HEK293 (cell line): Measurements from ENCODE around the gene BCAS3.

Experiments used
- EGR2 ChIP-seq: fragments of 450-650 bp; formaldehyde crosslinking; IDR thresholded peaks from 2 replicates; pipeline ENCODE4 v1.5.1; 2016; ENCODE audit warnings: low read depth, missing biosample characterization, missing genetic modification characterization
- GLI2 ChIP-seq: fragments of 450-650 bp; formaldehyde crosslinking; IDR thresholded peaks from 2 replicates; pipeline ENCODE4; 2017; ENCODE audit warnings: missing biosample characterization, missing genetic modification characterization, low read depth, borderline replicate concordance
- KLF7 ChIP-seq: fragments of 450-650 bp; formaldehyde crosslinking; IDR thresholded peaks from 2 replicates; pipeline ENCODE4 v1.5.1; 2016; ENCODE audit warnings: missing biosample characterization, missing genetic modification characterization, borderline replicate concordance
- MYNN ChIP-seq: fragments of 450-650 bp; formaldehyde crosslinking; IDR thresholded peaks from 2 replicates; pipeline ENCODE4 v1.5.1; 2016; ENCODE audit warnings: missing biosample characterization, missing genetic modification characterization, borderline replicate concordance
- OSR2 ChIP-seq: fragments of 450-650 bp; formaldehyde crosslinking; IDR thresholded peaks from 2 replicates; pipeline ENCODE4 v1.5.1; 2016; ENCODE audit warnings: missing biosample characterization, missing genetic modification characterization
- SCRT2 ChIP-seq: fragments of 450-650 bp; formaldehyde crosslinking; IDR thresholded peaks from 2 replicates; pipeline ENCODE4 v1.5.1; 2016; ENCODE audit warnings: missing biosample characterization, missing genetic modification characterization
- SP7 ChIP-seq: fragments of 450-650 bp; formaldehyde crosslinking; IDR thresholded peaks from 2 replicates; pipeline ENCODE4 v1.5.1; 2016; ENCODE audit warnings: missing biosample characterization, missing genetic modification characterization
- TCF7L2 ChIP-seq: IDR thresholded peaks from 2 replicates; pipeline ENCODE4 v1.6.1; 2011; ENCODE audit warnings: low read depth, mild to moderate bottlenecking, inconsistent platforms, low read length, moderate library complexity, borderline replicate concordance
- YY2 ChIP-seq: fragments of 450-650 bp; formaldehyde crosslinking; IDR thresholded peaks from 2 replicates; pipeline ENCODE4 v1.5.1; 2016; ENCODE audit warnings: missing biosample characterization, missing genetic modification characterization
- ZBTB20 ChIP-seq: fragments of 450-650 bp; formaldehyde crosslinking; IDR thresholded peaks from 2 replicates; pipeline ENCODE4 v1.5.1; 2016; ENCODE audit warnings: missing biosample characterization, missing genetic modification characterization
- ZBTB8A ChIP-seq: fragments of 450-650 bp; formaldehyde crosslinking; IDR thresholded peaks from 2 replicates; pipeline ENCODE4 v1.5.1; 2016; ENCODE audit warnings: missing biosample characterization, missing genetic modification characterization
- ZIC2 ChIP-seq: fragments of 450-650 bp; formaldehyde crosslinking; IDR thresholded peaks from 2 replicates; pipeline ENCODE4 v1.5.1; 2016; ENCODE audit warnings: missing biosample characterization, missing genetic modification characterization
- ZNF214 ChIP-seq: fragments of 450-650 bp; formaldehyde crosslinking; IDR thresholded peaks from 2 replicates; pipeline ENCODE4 v1.5.1; 2017; ENCODE audit warnings: missing biosample characterization, mild to moderate bottlenecking, missing genetic modification characterization, borderline replicate concordance
- ZNF391 ChIP-seq: fragments of 450-650 bp; formaldehyde crosslinking; IDR thresholded peaks from 2 replicates; pipeline ENCODE4 v1.5.1; 2016; ENCODE audit warnings: low read depth, missing biosample characterization, missing genetic modification characterization, borderline replicate concordance
- ZNF610 ChIP-seq: fragments of 450-650 bp; formaldehyde crosslinking; IDR thresholded peaks from 2 replicates; pipeline ENCODE4 v1.5.1; 2016; ENCODE audit warnings: missing biosample characterization, missing genetic modification characterization, borderline replicate concordance
- ZNF629 ChIP-seq: fragments of 450-650 bp; formaldehyde crosslinking; IDR thresholded peaks from 2 replicates; pipeline ENCODE4 v1.5.1; 2017; ENCODE audit warnings: missing biosample characterization, missing genetic modification characterization
- ZNF654 ChIP-seq: fragments of 450-650 bp; formaldehyde crosslinking; IDR thresholded peaks from 2 replicates; pipeline ENCODE4 v1.5.1; 2016; ENCODE audit warnings: low read depth, missing biosample characterization, missing genetic modification characterization
- ZNF660 ChIP-seq: fragments of 450-650 bp; IDR thresholded peaks from 2 replicates; pipeline ENCODE4 v1.5.1; 2018; ENCODE audit warnings: missing biosample characterization, mild to moderate bottlenecking, missing genetic modification characterization
- ZNF843 ChIP-seq: fragments of 450-650 bp; formaldehyde crosslinking; IDR thresholded peaks from 2 replicates; pipeline ENCODE4 v1.5.1; 2016; ENCODE audit warnings: missing biosample characterization, missing genetic modification characterization
- TF ChIP-seq, protein P1 (sequence below): fragments of 450-650 bp; formaldehyde crosslinking; IDR thresholded peaks from 2 replicates; pipeline ENCODE4 v1.5.1; 2016; ENCODE audit warnings: missing biosample characterization, missing genetic modification characterization
- TF ChIP-seq, protein P2 (sequence below): fragments of 450-650 bp; formaldehyde crosslinking; IDR thresholded peaks from 2 replicates; pipeline ENCODE4 v1.5.1; 2016; ENCODE audit warnings: missing biosample characterization, missing genetic modification characterization, borderline replicate concordance
- TF ChIP-seq, protein P3 (sequence below): fragments of 450-650 bp; formaldehyde crosslinking; IDR thresholded peaks from 2 replicates; pipeline ENCODE4 v1.5.1; 2016; ENCODE audit warnings: missing biosample characterization, missing genetic modification characterization
- TF ChIP-seq, protein P4 (sequence below): fragments of 450-650 bp; formaldehyde crosslinking; optimal IDR thresholded peaks from 2 replicates; pipeline ENCODE3; 2016; ENCODE audit warnings: missing biosample characterization, mild to moderate bottlenecking, missing genetic modification characterization
- TF ChIP-seq, protein P5 (sequence below): fragments of 450-650 bp; formaldehyde crosslinking; IDR thresholded peaks from 2 replicates; pipeline ENCODE4 v1.5.1; 2016; ENCODE audit warnings: missing biosample characterization, missing genetic modification characterization

Gene BCAS3

DNA sequence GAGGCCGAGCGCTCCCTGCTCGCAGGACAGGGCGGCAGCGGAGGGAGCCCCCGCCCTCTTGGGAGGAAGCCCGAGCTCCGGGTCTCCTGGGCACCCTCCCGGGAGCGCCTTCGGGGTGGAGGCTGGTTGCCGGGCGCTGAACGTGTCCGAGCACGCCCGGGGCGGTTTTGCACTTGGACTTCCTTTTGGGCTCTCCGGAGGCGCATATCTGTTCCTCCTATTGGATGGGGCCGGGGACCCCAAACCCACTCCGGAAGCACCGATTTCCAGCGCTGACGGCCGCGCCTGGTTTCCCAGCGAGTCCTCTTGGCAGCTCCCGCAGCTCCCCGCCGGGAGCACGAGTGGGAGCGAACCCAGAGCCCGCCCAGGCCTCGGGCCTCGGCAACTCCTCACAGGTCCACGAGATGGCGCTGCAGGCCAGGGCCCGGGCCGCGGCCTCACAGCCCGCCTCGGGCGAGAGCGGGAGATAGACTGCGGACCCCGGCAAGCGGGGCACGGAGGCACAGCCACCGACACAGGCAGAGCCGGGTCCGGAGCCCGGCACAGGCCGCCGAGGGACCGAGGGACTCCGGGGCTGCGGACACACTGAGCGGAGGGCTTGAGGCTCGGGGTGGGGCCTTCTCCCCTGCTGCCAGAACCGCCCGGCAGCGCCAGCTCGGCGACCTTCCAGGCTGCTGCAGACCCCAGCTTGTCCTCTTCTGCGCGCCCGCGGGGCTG, 734.6 kb downstream of the BCAS3 start (continued):
- TF ChIP-seq, protein P1, sequence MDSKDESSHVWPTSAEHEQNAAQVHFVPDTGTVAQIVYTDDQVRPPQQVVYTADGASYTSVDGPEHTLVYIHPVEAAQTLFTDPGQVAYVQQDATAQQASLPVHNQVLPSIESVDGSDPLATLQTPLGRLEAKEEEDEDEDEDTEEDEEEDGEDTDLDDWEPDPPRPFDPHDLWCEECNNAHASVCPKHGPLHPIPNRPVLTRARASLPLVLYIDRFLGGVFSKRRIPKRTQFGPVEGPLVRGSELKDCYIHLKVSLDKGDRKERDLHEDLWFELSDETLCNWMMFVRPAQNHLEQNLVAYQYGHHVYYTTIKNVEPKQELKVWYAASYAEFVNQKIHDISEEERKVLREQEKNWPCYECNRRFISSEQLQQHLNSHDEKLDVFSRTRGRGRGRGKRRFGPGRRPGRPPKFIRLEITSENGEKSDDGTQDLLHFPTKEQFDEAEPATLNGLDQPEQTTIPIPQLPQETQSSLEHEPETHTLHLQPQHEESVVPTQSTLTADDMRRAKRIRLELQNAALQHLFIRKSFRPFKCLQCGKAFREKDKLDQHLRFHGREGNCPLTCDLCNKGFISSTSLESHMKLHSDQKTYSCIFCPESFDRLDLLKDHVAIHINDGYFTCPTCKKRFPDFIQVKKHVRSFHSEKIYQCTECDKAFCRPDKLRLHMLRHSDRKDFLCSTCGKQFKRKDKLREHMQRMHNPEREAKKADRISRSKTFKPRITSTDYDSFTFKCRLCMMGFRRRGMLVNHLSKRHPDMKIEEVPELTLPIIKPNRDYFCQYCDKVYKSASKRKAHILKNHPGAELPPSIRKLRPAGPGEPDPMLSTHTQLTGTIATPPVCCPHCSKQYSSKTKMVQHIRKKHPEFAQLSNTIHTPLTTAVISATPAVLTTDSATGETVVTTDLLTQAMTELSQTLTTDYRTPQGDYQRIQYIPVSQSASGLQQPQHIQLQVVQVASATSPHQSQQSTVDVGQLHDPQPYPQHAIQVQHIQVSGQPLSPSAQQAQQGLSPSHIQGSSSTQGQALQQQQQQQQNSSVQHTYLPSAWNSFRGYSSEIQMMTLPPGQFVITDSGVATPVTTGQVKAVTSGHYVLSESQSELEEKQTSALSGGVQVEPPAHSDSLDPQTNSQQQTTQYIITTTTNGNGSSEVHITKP: peak; percentile 60
- no peak for TF ChIP-seq GLI2 (tag by site-specific recombination)
- no peak for TF ChIP-seq YY2 (tag by site-specific recombination)
- peak; percentile 86 for TF ChIP-seq ZNF654
- TF ChIP-seq, protein P2, sequence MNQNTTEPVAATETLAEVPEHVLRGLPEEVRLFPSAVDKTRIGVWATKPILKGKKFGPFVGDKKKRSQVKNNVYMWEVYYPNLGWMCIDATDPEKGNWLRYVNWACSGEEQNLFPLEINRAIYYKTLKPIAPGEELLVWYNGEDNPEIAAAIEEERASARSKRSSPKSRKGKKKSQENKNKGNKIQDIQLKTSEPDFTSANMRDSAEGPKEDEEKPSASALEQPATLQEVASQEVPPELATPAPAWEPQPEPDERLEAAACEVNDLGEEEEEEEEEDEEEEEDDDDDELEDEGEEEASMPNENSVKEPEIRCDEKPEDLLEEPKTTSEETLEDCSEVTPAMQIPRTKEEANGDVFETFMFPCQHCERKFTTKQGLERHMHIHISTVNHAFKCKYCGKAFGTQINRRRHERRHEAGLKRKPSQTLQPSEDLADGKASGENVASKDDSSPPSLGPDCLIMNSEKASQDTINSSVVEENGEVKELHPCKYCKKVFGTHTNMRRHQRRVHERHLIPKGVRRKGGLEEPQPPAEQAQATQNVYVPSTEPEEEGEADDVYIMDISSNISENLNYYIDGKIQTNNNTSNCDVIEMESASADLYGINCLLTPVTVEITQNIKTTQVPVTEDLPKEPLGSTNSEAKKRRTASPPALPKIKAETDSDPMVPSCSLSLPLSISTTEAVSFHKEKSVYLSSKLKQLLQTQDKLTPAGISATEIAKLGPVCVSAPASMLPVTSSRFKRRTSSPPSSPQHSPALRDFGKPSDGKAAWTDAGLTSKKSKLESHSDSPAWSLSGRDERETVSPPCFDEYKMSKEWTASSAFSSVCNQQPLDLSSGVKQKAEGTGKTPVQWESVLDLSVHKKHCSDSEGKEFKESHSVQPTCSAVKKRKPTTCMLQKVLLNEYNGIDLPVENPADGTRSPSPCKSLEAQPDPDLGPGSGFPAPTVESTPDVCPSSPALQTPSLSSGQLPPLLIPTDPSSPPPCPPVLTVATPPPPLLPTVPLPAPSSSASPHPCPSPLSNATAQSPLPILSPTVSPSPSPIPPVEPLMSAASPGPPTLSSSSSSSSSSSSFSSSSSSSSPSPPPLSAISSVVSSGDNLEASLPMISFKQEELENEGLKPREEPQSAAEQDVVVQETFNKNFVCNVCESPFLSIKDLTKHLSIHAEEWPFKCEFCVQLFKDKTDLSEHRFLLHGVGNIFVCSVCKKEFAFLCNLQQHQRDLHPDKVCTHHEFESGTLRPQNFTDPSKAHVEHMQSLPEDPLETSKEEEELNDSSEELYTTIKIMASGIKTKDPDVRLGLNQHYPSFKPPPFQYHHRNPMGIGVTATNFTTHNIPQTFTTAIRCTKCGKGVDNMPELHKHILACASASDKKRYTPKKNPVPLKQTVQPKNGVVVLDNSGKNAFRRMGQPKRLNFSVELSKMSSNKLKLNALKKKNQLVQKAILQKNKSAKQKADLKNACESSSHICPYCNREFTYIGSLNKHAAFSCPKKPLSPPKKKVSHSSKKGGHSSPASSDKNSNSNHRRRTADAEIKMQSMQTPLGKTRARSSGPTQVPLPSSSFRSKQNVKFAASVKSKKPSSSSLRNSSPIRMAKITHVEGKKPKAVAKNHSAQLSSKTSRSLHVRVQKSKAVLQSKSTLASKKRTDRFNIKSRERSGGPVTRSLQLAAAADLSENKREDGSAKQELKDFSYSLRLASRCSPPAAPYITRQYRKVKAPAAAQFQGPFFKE: no peak
- TF ChIP-seq ZNF391: peak; percentile 61; the same call in 1 of the 2 replicates
- TF ChIP-seq ZNF214: no peak
- peak; percentile 15; the same call in 1 of the 2 replicates for TF ChIP-seq SCRT2 (tag by site-specific recombination)
- no peak for TF ChIP-seq MYNN (tag by site-specific recombination)
- peak; percentile 81 for TF ChIP-seq KLF7 (tag by site-specific recombination)
- peak; percentile 80 for TF ChIP-seq SP7 (tag by site-specific recombination)
- TF ChIP-seq, protein P3, sequence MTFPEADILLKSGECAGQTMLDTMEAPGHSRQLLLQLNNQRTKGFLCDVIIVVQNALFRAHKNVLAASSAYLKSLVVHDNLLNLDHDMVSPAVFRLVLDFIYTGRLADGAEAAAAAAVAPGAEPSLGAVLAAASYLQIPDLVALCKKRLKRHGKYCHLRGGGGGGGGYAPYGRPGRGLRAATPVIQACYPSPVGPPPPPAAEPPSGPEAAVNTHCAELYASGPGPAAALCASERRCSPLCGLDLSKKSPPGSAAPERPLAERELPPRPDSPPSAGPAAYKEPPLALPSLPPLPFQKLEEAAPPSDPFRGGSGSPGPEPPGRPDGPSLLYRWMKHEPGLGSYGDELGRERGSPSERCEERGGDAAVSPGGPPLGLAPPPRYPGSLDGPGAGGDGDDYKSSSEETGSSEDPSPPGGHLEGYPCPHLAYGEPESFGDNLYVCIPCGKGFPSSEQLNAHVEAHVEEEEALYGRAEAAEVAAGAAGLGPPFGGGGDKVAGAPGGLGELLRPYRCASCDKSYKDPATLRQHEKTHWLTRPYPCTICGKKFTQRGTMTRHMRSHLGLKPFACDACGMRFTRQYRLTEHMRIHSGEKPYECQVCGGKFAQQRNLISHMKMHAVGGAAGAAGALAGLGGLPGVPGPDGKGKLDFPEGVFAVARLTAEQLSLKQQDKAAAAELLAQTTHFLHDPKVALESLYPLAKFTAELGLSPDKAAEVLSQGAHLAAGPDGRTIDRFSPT (tag by site-specific recombination): no peak
- peak; percentile 42; the same call in 1 of the 2 replicates for TF ChIP-seq EGR2
- peak; percentile 87; the same call in 1 of the 2 replicates for TF ChIP-seq ZBTB20 (tag by site-specific recombination)
- TF ChIP-seq OSR2 (tag by site-specific recombination): peak; percentile 34
- peak; percentile 81; the same call in 1 of the 2 replicates for TF ChIP-seq ZNF660 (tag by site-specific recombination)
- no peak for TF ChIP-seq TCF7L2
- peak; percentile 91 for TF ChIP-seq ZBTB8A
- TF ChIP-seq ZNF629 (tag by site-specific recombination): peak; percentile 56; the same call in 1 of the 2 replicates
- peak; percentile 62; the same call in 1 of the 2 replicates for TF ChIP-seq ZNF843
- peak; percentile 34 for TF ChIP-seq ZIC2 (tag by site-specific recombination)
- peak; percentile 53; the same call in 1 of the 2 replicates for TF ChIP-seq ZNF610
- TF ChIP-seq, protein P4, sequence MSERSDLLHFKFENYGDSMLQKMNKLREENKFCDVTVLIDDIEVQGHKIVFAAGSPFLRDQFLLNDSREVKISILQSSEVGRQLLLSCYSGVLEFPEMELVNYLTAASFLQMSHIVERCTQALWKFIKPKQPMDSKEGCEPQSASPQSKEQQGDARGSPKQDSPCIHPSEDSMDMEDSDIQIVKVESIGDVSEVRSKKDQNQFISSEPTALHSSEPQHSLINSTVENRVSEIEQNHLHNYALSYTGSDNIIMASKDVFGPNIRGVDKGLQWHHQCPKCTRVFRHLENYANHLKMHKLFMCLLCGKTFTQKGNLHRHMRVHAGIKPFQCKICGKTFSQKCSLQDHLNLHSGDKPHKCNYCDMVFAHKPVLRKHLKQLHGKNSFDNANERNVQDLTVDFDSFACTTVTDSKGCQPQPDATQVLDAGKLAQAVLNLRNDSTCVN (tag by site-specific recombination): peak; percentile 83
- TF ChIP-seq, protein P5, sequence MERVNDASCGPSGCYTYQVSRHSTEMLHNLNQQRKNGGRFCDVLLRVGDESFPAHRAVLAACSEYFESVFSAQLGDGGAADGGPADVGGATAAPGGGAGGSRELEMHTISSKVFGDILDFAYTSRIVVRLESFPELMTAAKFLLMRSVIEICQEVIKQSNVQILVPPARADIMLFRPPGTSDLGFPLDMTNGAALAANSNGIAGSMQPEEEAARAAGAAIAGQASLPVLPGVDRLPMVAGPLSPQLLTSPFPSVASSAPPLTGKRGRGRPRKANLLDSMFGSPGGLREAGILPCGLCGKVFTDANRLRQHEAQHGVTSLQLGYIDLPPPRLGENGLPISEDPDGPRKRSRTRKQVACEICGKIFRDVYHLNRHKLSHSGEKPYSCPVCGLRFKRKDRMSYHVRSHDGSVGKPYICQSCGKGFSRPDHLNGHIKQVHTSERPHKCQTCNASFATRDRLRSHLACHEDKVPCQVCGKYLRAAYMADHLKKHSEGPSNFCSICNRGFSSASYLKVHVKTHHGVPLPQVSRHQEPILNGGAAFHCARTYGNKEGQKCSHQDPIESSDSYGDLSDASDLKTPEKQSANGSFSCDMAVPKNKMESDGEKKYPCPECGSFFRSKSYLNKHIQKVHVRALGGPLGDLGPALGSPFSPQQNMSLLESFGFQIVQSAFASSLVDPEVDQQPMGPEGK: peak; percentile 40; the same call in 1 of the 2 replicates
